GM12864 (cell line): ENCODE results near the gene EHBP1.

ENCODE experiments used
- DNase-seq: peaks from one replicate; pipeline ENCODE4 v3.0.0-alpha.2; 2011; ENCODE audit warnings: low read depth
- H3K4me3 ChIP-seq: 2 replicates; pipeline ENCODE4 v1.5.1; 2011; ENCODE audit warnings: mild to moderate bottlenecking, low read depth, low read length, control low read depth
- TF ChIP-seq, protein P1 (sequence below): IDR thresholded peaks from 2 replicates; pipeline ENCODE4 v1.5.1; 2011; ENCODE audit warnings: low read depth, mild to moderate bottlenecking, moderate library complexity, low read length, control low read depth, inconsistent platforms; ENCODE audit errors: missing control alignments

The EHBP1 gene

DNA sequence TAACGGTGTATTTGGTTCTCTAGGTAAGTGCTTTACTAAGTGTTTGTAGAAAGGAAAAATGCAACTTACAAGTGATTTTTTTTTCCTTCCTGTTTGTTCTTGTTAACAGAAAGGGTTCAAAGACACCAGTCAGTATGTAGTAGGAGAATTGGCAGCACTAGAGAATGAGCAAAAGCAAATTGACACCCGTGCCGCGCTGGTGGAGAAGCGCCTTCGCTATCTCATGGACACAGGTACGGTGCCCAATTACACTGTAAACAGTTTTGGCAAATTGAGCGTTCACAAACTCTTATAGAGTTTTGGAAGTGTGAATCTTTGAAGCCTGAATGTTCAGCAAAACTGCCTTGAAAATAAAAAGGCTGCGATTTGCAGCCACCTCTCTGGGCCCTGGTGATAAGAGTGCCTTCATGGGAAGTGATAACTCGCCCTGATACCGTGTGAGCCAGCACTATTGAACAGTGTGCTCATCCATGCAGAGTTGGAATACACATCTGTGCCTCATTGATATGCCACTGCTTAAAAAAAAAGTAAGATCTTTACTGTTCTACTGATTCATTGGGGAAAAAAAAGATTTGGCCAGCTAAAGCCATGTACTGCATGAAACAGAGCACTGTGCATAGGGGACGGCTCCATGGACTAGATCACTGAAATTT is 291.1 kb downstream of the EHBP1 start:
- TF ChIP-seq, protein P1, sequence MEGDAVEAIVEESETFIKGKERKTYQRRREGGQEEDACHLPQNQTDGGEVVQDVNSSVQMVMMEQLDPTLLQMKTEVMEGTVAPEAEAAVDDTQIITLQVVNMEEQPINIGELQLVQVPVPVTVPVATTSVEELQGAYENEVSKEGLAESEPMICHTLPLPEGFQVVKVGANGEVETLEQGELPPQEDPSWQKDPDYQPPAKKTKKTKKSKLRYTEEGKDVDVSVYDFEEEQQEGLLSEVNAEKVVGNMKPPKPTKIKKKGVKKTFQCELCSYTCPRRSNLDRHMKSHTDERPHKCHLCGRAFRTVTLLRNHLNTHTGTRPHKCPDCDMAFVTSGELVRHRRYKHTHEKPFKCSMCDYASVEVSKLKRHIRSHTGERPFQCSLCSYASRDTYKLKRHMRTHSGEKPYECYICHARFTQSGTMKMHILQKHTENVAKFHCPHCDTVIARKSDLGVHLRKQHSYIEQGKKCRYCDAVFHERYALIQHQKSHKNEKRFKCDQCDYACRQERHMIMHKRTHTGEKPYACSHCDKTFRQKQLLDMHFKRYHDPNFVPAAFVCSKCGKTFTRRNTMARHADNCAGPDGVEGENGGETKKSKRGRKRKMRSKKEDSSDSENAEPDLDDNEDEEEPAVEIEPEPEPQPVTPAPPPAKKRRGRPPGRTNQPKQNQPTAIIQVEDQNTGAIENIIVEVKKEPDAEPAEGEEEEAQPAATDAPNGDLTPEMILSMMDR = no peak
- H3K4me3 ChIP-seq = no peak overlapping the region
- DNase-seq = no peak

DNA sequence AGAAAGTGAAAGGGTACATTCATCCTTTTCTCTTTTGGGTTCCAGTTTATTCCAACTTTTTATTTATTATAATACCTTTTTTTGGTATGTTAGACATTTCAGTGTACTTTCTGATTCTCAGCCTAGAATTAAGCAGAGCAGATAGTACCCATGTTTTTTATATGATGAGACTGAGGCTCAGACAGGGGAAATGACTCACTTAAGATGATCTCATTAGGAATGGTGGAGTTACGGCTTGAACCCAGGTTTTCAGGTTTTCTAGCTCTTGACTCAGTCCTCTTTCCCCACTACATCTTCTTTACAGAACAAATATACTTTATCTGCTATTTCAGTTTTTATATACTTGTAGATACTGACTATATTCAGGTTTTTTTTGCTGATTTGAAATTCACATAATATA is 293.4 kb downstream of the EHBP1 start:
- TF ChIP-seq, protein P1 = no peak
- DNase-seq = no peak
- no peak overlapping the region for H3K4me3 ChIP-seq

DNA sequence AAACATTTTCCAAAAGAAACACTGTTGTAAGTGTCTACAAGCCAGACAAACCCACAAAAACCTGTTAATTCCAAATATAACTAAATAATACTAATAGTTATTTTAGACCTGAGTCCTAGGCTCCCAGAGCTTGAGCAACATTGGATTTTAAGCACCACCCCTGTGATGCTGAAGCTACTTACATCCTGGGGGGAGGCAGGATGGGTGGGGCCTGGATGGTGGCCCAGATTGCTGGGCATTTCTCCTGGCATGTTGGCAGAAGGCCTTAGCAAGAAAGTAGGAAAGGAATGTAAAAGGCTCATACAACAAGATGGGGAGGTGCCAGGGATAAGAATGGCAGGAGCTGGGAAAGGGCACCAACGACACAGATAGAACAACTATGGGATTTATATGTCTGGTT is 294.4 kb downstream of the EHBP1 start:
- DNase-seq = no peak
- no peak overlapping the region for H3K4me3 ChIP-seq
- TF ChIP-seq, protein P1 = no peak

DNA sequence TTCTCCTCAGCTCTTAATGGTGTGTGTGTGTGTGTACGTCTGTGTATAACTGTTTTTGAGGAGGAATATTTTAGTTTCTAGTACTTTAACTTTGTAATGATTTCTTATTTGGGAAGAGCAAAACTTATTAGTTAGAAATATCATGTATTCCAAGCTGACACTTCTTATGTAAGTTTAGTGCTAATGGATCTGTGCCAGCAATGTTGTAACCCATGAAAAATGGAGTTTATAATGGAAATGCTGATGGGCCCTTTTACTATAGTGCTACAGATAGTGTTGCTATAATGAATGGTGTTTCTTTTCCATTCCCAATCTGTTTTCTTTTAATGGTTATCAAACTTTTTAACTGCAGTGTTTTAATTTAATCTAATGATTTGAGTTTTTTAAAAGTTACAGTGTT is 295.3 kb downstream of the EHBP1 start:
- TF ChIP-seq, protein P1 = no peak
- H3K4me3 ChIP-seq = no peak overlapping the region
- DNase-seq = no peak

DNA sequence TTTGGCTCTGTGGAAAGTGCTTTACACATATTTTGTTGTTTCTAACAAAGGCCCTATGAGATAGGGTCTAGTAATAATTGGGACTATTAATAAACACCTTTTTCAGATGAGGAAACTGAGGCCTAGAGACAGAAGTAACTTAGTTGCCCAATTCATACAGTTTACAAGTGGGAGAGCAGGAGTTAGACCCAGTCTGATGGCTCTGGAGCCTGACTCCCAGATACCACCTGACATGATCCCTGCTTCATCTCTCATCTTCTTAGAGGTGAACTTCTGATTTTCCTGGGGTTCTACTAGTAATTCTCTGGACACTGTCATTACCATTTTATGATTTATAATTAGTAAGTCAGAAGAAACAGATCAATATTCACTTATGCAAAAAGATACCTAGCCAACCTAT is 296.1 kb downstream of the EHBP1 start:
- TF ChIP-seq, protein P1 = no peak
- no peak overlapping the region for H3K4me3 ChIP-seq
- no peak for DNase-seq

DNA sequence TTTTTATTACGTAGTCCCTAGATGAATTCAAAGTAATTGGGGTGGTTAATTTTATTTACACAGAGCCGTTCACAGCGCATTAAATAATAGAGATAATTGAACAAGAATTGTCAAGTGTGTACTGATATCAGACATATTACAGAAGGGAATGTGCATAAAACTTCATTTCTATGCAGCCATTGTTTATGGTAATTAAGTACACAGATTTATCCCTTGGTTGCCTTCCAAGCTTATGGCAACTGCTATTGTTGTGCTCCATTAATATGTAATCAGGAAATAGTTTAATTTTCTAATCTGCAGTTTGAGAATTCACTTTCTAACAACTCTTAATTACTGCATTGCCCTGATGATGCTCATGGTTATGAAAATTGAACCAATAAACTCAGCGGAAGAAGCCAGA is 297.8 kb downstream of the EHBP1 start:
- TF ChIP-seq, protein P1 = no peak
- H3K4me3 ChIP-seq = no peak overlapping the region
- no peak for DNase-seq

DNA sequence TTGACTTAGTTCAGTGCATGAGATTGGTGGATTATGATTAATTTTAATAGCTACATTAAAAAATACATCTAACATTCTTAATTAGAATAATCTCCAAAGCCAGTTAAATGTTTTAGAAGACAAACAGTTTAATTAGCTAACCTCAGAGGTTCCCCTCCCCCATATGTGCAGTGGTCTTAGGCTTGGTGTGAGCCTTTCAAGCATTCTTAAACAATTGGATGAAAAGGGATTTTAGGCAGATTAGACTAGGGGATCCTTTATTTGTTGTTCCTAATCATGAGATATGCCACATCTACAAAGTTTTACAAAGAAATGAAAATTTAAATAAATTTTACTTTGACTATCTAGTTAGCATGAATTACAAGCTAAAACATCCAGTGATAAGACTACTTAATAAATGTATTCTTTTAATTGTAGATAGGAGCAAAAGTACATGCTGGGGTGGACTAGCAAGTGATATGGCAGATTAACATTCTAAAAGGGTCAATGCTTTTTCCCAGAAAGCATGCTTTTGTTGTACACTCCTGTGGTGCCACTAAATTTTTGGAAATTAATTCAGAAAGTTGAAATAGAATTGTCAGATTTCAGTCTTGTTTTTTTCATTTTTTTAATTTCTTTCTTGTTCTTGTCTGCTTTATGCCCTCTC is 302.4 kb downstream of the EHBP1 start:
- no peak for DNase-seq
- TF ChIP-seq, protein P1 = no peak
- no peak overlapping the region for H3K4me3 ChIP-seq
